ENCODE measurements around the gene GSG1L. TPM values are rescaled to one million over a fixed set of nuclear protein-coding genes. Genes with fewer than 3 reads are reported as not detected.
A peak's percentile ranks its signal among the peaks of the same experiment; 100 is the strongest.
"Not testable (repeated sequence)": the region's sequence is repeated elsewhere in the genome, so short reads cannot be mapped to it uniquely, and the experiment has no call there.

Gene GSG1L
- total RNA-seq, 1 experiment from 2014 or later = not detected

DNA sequence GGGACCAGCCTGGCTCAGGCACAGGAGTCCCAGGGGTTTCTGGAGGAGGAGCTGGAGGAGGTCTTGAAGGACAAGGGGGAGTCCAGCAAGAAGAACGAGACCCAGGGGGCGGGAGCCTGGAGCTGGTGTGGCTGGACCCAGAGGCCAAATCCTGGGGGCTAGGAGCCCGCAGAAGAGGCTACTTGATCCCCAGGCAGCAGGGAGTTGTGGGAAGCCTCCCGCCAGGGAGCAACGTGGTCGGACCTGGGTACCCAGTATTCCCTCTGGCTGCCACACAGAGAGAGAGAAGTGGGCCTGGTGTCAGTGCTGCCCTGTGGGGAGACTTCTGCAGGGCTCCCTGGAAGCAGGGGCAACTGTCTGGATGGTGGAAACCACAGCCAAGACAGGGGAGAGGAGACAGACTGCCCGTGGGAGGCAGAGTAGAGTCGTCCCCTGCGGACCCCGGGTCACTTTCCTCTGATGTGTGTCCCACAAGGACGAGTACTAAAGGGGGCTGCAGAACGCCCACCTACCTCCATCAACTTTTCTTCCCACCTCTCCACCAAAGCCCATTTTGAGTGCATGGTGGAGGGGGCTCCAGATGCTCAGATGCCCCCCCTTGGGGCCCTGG is 160.4 kb downstream of the GSG1L start:
- DNase-seq (ENCODE audit: low spot score) = no peak

DNA sequence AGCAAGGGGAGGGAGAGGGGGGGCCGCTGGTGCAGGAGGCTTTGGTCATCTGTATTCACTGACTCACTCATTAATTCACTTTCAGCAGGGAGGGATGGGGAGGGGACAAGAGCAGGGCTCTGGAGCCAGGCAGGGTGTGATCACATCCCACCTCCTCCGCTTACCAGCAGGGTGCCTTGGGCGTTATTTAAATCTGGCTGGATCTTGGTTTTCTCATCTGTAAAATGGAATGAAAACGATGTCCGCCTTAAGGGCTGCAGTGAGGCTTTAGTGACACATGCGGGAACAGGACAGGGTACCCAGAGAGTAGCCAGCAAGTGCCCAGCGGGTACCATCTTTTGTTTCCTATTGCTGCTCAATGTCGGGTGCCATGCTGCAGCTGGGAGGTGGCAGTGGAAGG is 161.0 kb downstream of the GSG1L start:
- DNase-seq (ENCODE audit: low spot score) = no peak

DNA sequence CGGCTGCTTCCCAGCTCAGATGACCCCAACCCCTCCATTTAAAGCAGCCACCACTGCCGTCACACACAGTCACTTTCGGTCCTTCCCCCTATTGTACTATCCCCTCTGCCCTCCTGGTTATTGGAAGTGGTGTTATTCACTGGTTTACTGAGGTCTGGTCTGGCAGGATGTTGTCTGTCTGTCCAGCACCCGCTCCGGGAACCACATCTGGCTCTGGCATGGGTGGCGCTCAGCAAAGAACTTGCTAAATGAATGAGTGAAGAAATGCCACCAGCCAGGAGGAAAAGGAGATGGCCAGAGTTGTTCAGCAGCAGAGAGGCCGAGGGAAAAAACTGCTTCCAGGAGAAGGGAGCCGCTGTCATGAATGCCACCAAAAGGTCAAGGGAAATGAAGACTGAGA is 161.6 kb downstream of the GSG1L start:
- no peak for DNase-seq (ENCODE audit: low spot score)

DNA sequence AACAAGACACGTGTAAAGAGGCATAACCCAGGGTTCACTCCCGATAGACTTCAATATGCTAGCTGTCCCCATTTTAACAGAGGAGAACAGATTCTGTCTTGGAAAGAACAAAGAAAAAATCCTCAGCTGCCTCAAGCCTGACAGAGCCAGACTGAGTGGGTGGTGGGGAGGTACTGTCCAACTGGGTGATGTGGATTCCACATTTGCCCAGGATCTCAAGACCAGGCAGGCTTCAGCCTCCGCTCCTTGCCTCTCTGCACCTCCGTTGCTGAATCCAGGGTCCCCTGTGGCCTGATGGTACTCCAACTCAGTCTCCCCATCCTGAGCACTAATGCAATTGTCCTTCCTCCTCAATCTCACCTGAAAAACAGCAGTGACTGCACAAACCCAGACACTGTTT is 163.8 kb downstream of the GSG1L start:
- DNase-seq (ENCODE audit: low spot score) = no peak

DNA sequence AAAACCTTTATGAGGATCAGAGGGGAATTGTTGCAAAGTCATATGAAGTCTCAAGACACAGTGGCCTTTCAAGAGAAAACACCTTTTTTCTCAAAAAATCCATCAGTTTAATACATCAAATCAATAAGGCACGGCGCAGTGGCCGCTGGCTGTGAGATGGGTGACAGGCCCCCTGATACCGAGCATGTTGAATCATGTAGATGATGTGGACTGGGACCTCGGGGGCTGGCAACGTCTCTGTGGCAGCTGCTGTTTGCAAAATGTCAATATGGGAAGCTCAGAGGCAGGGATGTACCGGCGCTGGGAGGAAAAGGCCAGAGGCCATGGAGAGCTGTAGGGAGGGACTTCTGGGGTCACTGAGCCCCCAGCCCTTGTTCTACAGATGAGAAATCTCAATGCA is 169.1 kb downstream of the GSG1L start:
- no peak for DNase-seq (ENCODE audit: low spot score)

DNA sequence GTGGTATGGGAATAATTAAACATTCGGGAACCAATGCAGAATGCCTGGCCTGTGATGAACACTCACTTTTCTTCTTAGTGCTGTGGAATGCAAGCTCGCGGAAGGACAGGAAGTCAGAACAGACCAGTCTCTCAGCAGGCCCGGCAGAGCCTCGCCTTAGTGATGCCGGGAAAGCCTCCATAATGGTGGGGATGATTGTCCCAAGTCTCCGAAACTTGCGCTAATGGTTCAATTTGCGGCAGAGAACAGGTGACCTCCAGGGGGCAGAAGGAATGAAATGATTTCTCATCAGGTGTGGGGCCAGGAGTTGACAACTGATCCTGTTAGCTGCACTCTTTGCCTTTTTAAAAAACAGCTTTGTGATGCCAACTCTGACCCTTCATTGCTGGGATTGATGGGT is 170.6 kb downstream of the GSG1L start:
- peak; percentile 31 for DNase-seq (ENCODE audit: low spot score)

DNA sequence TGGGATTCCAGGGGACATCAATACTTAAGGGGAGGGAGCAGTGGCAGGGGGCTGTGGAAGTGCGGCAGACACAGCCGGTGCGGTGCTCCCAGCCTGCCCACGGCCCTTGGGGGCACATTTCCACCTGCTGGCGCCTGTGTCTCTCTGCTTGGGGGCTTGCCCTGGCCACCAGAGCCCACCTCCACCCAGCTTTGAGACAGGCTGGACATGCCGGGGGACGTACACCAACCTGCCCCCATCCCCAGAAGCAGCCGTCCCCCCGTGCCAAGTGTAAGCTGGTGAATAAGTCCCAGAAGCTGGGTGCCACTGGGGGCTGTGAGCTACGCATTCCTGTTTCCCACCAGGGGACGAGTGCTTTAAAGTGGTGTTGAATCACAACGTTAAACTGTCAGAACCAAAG is 172.6 kb downstream of the GSG1L start:
- no peak for DNase-seq (ENCODE audit: low spot score)

DNA sequence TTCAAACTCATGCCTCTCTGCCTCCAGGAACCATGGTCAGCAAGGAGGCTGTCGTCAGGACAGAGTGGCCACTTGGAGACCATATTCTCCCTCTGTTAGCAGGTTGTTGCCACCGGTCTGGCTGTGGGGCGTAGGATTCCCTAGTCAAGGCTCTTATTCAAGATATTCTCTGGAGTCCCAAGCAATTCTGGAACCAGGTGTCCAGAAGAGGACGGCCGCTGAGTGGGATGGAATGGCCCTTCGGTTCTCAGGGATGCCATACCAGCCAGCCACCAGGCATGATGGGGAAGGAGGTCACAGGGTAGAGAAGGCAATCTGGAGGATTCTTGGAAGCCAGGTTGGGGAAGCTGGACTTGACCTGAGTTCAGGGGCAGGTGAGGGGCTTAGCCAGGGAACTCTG is 173.5 kb downstream of the GSG1L start:
- DNase-seq (ENCODE audit: low spot score) = no peak

DNA sequence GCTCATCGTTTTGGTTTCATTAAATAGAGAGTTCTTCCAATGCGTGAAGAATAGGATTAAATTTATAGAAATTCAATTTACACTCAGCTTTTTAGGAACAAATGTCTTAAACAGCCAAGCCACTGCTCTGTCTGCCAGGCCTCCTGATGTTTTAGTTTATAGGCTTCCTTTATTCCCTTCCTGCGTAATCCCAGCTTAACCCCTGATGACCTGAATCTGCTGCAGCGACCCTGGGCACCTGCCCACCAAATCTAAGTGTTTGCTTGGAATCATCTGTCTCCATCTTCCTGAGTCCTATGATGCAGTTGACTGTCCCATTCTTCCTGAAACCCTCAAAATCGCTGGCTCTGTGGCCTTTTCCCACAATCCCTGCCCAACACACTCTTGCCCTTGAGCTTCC is 179.9 kb downstream of the GSG1L start:
- DNase-seq (ENCODE audit: low spot score) = no peak

DNA sequence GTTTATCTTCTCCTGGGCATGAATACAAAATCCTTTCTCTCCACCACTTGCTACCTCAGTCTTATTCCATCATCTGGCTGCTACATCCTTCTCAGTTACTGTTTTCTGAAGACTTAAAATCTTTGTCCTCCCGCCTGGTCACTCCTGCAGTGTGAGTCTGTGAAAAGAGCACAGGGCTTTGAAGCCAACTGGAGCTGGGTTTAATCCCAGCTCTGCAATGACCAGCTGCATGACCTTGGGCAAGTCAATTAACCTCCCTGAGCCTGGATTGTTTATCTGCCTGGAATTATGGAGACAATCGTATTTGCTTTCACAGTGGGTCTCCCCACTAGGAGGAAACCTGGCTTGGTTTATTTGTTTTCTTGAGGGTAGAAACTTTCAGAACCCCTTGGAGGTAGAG is 183.2 kb downstream of the GSG1L start:
- no peak for DNase-seq (ENCODE audit: low spot score)

DNA sequence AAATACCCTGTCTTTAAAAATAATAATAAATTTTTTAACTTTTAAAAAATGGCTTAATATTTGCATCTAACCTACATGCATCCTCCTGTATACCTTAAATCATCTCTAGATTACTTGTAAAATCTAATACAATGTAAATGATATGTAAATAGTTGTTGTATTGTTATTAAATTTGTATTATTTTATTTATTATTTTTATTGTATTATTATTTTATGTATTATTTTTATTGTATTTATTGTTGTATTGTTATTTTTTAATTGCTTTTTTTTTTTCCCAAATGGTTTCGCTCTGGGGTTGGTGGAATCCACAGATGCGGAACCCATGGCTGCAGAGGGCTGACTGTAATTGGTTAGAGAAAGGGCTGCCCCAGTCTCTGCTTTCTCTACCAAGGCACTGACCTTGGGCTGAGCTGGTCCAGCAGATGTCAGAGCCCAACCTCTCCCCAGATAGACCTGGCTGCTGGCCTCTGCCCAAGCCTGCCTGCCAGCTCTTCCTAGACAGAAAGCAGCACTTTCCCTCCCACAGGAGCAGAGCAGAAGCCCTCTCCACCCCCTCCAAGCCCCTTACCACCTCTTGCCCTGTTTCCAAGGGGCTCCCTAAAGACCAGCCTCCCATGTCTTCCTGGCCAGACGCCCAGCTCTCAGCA is 183.8 kb downstream of the GSG1L start:
- no peak for DNase-seq (ENCODE audit: low spot score)

DNA sequence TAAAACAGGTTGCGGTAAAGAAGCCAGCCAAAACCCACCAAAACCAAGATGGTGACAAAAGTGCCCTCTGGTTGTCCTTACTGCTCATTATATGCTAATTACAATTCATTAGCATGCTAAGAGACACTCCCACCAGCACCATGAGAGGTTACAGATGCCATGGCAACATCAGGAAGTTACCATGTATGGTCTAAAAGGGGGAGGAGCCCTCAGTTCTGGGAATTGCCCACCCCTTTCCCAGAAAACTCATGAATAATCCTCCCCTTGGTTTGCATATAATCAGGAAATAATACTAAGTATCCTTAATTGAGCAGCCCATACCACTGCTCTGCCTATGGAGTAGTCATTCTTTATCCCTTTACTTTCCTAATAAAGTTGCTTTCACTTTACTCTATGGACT is 190.9 kb downstream of the GSG1L start:
- DNase-seq (ENCODE audit: low spot score) = not testable (repeated sequence)

DNA sequence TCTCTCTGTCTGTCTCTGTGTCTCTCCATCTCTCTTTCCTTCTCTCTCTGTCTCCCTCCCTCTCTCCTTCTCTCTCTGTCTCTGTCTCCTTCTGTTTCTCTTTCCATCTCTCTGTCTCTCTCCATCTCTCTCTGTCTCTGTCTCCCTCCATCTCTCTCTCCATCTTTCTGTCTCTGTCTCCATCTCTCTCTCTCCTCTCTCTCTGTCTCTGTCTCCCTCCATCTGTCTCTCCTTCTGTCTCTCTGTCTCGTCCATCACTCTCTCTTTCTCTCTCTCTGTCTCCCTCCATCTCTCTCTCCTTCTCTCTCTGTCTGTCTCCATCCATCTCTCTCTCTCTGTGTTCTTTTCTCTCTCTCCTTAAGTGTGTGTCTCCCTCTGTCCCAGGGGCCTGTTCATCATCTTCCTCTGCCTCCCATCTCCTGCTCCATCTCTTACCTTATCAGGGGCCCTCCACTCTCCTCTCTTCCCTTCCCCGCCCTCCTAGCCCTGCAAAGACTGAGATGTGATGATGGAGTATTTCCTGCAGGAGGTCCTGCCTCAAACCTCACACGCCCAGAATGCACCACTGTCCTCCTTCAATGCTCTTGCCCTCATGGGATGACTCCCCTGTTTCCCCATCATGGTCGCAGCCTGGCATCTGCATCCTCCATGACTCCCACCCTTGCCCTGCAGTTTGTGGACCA is 193.3 kb downstream of the GSG1L start:
- DNase-seq (ENCODE audit: low spot score) = no peak

DNA sequence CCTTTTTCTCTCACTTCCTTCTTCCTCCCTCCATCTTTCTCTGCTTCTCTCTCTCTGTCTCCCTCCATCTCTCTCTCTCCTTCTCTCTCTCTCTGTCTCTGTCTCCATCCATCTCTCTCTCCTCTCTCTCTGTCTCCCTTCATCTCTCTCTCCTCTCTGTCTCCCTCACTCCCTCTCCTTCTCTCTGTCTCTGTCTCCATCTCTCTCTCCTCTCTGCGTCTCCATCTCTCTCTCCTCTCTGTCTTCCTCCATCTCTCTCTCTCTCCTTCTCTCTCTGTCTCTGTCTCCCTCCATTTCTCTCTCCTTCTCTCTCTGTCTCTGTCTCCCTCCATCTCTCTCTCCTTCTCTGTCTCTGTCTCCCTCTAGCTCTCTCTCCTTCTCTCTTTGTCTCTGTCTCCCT is 194.1 kb downstream of the GSG1L start:
- DNase-seq (ENCODE audit: low spot score) = no peak

DNA sequence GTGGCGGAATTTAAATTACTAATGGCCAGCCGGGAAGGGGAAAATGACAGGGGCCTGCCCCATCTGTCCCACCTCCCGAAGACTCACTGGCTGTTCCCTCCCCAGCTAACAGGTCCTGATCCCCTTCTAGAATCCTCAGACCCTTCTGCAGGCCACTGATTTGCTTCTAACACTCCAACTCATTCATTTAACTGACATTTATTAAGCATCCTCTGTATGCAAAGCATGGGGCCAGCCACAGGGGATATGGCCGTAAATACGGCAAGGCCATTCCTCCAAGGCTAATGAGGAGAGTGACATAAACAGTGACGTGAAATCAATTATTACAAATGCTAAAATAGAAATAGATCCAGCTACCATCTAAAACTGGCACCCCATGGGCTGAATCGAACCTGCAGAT is 195.3 kb downstream of the GSG1L start:
- no peak for DNase-seq (ENCODE audit: low spot score)

DNA sequence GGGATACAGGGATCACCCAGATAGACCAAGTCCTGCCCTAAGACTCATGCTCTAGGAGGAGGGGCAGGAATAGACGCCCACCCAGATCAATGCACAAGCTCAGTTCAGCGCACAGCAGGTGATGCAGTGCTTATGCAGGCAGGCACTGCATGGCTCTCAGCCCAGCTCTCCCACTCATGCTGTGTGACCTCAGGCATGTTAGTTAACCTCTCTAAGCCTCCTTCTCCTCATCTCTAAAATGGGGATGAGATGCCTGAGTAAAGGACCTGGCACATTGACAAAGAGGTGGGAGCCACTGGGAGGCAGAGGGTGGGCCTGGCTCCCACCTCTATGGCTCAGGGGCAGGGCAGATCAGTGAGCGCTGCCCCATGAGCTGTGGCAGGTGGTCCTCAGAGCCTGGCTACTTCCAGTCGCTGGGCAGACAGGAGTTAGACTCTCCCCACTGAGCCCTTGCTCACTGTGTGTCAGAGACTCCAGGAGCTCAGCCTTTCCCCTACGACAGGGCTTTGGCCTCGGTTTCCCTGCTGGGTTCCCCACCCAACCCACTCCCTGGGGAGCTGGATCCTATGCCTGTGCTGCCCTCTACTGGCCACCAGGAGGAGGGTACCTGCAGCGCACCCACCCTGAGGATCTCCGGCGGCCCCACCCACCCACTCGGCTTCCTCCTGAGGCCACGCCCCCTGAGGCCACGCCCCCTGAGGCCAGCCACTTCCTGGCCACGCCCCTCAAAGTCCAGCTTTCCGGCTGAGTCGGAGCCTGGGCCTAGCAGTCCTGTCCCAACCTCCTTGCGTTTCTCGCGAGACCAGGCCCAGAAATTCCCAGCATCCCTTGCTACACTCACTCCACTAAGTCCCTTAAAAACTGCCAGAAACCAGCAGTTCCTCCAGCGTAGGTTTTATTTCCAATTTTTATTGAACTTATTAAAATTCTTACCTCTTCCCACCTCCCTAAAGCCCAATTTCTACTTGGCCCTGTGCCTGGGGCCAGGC is 196.1 kb downstream of the GSG1L start:
- DNase-seq (ENCODE audit: low spot score) = peak; percentile 74

DNA sequence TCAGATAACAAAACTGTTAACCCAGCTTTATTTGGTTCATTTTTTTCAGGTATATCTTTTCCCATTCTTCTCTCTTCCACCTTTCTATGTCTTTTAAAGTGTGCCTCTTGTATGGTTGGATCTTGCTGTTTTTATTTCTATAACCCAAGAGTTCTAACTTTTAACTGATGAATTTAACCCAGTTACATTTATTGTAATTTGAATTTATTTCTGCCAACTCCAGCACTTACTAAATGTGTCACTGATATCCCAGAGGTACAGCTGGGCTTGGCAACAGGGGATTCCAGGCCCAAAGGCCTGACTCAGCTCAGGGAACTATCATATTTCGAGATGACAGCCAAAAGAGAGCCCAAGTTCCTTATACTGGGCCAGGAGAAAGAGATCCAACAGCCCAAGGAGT is 200.1 kb downstream of the GSG1L start:
- DNase-seq (ENCODE audit: low spot score) = no peak

DNA sequence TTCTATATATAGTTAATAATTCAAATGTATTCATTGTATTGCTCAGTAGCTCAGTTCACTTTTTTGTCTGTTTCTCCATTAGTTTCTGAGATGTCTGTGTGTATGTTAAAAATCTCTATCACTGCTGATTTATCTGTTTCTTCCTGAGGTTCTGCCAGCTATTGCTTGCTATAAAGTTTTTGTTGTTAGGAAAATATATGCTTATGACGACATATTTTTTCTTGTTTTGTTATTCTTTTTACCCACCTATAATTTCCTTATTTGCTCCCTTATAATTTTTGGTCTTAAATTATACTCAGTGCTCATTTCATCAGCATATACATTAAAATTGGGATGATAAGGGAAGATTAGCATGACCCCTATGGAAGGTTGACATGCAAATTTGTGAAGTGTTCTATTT is 200.6 kb downstream of the GSG1L start:
- DNase-seq (ENCODE audit: low spot score) = no peak

DNA sequence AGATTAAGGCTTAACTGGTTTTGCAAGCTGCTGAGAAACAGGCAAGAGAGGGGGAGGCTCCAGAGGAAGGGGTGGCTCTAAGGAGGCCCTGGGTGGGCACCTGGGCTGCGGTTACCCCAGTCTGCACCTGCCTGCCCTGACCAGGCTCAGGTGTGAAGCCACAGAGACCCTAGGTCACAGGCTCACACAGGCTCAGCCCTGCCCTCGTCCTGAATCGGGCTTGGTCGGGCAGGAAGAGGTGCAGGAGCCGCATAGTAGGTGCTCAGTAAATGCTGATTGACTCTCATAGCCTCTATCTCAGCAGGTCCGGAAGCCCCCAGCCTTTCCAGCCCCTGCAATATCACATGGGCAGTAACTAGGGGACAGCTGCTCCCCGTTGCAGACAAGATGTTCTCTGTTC is 203.4 kb downstream of the GSG1L start:
- no peak for DNase-seq (ENCODE audit: low spot score)

DNA sequence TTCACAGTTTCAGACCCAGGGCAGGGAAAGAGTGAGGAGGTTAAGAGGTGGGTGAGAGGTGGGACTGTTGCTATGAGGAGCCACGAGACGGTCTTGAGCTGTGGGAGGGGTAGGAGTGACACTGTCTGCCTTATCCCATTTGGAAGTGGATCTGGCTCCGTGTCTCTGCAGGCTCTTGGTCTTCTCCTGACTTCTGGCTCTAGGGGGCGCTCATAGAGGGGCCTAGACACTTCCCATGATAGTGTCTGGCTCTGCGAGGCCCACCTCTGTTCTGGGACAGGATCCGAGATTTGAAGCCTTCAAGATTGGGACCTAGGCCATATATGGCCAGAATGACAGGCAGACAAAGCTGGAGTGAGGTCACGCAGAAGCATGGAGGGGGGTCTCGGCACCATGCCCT is 204.5 kb downstream of the GSG1L start:
- DNase-seq (ENCODE audit: low spot score) = no peak

DNA sequence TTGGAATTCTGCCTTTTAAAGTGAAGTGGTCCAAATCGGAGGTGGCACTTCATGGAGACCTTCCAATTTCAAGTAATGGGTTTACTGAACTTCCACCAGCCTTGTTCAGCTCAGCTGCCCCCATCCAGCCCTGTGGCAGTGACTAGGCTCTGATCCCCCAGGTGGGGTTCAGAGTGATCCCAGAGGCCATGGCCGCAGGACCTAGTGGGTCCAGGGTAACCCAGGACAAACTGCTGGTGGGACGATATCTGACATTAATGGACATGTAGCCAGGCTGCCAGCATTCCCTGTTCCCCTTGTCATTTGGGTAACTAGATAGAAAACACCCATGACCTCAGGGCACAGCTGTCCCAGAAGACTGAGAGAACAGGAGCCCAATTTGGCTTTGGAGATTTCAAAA is 209.9 kb downstream of the GSG1L start:
- DNase-seq (ENCODE audit: low spot score) = no peak

DNA sequence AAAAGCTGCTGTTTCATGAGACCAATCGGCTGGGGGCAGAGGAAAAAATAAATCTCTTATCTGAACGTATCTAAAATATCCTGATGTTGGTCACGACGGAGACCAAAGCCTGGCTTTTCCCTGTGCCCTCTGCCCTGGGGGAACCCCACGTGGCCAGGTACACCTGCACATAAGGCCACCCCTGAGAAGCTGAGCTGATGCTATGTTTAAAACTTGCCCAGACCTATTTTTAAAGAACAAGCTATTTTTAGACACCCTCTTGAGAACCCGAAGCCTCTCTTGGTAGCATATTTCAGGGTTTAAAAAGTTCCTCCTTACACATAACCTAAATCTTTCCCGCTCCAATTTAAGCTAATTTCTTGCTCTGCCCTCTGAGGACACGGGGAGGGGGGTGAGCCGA is 210.4 kb downstream of the GSG1L start:
- DNase-seq (ENCODE audit: low spot score) = no peak

Data from HT-29 (cell line).